ENCODE measurements around the gene ASXL2.

- TF ChIP-seq, protein P1, sequence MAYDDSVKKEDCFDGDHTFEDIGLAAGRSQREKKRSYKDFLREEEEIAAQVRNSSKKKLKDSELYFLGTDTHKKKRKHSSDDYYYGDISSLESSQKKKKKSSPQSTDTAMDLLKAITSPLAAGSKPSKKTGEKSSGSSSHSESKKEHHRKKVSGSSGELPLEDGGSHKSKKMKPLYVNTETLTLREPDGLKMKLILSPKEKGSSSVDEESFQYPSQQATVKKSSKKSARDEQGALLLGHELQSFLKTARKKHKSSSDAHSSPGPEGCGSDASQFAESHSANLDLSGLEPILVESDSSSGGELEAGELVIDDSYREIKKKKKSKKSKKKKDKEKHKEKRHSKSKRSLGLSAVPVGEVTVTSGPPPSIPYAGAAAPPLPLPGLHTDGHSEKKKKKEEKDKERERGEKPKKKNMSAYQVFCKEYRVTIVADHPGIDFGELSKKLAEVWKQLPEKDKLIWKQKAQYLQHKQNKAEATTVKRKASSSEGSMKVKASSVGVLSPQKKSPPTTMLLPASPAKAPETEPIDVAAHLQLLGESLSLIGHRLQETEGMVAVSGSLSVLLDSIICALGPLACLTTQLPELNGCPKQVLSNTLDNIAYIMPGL (CRISPR knock-in tag; IDR thresholded peaks at IDR 0.05; ENCODE audit: borderline replicate concordance in 1 of 2, low read depth in 1 of 2), result no peak
- TF ChIP-seq FOSL1 (CRISPR knock-in tag; IDR thresholded peaks at IDR 0.05; ENCODE audit: borderline replicate concordance) (no peak), USF2 (IDR thresholded peaks at IDR 0.05; ENCODE audit: low read depth, low read length) (no peak), USF2 (CRISPR knock-in tag; IDR thresholded peaks at IDR 0.05; ENCODE audit: borderline replicate concordance) (no peak), MAFG (CRISPR knock-in tag; IDR thresholded peaks at IDR 0.05) (no peak), CEBPB (IDR thresholded peaks at IDR 0.05; ENCODE audit: borderline replicate concordance, low read depth, low read length) (no peak), ZNF720 (CRISPR knock-in tag; IDR thresholded peaks at IDR 0.05) (no peak)
Measured at GRCh38 chr2:25722224-25722623, 156.1 kb downstream of the ASXL2 start.
